C4-2B (cell line): ENCODE measurements around the gene SKAP2.

ENCODE experiments used
- ZFX ChIP-seq: fragments of 450-650 bp; IDR thresholded peaks from 2 replicates; pipeline ENCODE4 v1.6.1; 2017
- TF ChIP-seq, protein P1 (sequence below): fragments of 450-650 bp; conservative IDR thresholded peaks from 2 replicates; pipeline ENCODE4 v1.5.1; 2017; ENCODE audit warnings: mild to moderate bottlenecking

DNA sequence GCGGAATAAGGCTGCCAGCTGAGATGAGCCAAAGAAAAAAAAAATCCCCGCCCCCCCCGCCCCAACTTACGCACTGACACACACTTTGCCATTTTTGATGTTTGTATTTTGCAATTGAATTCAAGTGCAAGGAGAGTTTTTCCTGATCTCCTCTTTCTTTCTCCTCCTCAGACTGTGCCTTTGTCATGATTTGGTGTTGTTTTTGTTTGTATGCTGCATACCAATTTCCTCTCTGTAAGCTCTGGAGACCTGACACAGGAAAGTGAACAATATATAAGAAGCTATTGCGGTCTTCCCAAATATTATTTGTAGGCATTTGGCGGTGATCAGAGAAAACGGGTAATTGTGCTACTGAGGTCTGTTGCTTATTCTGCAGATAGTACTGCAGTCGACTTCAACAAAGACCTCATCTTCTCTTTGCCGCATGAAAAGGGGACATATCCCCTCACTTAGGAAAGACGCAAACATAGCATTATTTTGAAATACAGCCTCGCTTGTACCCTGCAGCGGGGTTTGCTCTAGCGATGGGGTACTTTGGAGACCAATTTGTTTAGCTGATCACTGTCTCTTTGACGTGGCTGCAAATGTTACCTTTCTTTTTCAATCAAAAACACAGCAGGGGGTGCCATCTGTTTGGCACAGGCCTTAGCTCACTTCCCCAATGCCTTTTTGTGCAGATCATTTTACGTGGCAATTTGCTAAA, 206.6 kb downstream of the SKAP2 start:
- TF ChIP-seq, protein P1, sequence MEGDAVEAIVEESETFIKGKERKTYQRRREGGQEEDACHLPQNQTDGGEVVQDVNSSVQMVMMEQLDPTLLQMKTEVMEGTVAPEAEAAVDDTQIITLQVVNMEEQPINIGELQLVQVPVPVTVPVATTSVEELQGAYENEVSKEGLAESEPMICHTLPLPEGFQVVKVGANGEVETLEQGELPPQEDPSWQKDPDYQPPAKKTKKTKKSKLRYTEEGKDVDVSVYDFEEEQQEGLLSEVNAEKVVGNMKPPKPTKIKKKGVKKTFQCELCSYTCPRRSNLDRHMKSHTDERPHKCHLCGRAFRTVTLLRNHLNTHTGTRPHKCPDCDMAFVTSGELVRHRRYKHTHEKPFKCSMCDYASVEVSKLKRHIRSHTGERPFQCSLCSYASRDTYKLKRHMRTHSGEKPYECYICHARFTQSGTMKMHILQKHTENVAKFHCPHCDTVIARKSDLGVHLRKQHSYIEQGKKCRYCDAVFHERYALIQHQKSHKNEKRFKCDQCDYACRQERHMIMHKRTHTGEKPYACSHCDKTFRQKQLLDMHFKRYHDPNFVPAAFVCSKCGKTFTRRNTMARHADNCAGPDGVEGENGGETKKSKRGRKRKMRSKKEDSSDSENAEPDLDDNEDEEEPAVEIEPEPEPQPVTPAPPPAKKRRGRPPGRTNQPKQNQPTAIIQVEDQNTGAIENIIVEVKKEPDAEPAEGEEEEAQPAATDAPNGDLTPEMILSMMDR = no peak
- TF ChIP-seq ZFX = no peak
